Osteocyte (in vitro differentiated cells): ENCODE measurements around the gene GOLGA1. TPM values are rescaled to one million over a fixed set of nuclear protein-coding genes. Genes with fewer than 3 reads are reported as not detected.
A peak's percentile ranks its signal among the peaks of the same experiment; 100 is the strongest.

Experiments used
- DNase-seq: peaks from one replicate; pipeline ENCODE4 v3.0.0; 2021; ENCODE audit warnings: mixed read lengths; ENCODE audit not compliant: unreplicated experiment; ENCODE audit errors: extremely low spot score
- H3K27ac Mint-ChIP-seq: one replicate; pipeline ENCODE4 v1.8.0; 2021; ENCODE audit warnings: mild to moderate bottlenecking, mixed read lengths; ENCODE audit not compliant: unreplicated experiment
- H3K27me3 Mint-ChIP-seq: one replicate; pipeline ENCODE4 v1.8.0; 2021; ENCODE audit warnings: mixed read lengths; ENCODE audit not compliant: unreplicated experiment
- H3K36me3 Mint-ChIP-seq: one replicate; pipeline ENCODE4 v1.8.0; 2021; ENCODE audit warnings: mixed read lengths; ENCODE audit not compliant: unreplicated experiment
- H3K4me1 Mint-ChIP-seq: one replicate; pipeline ENCODE4 v1.8.0; 2021; ENCODE audit warnings: mixed read lengths; ENCODE audit not compliant: unreplicated experiment
- H3K4me3 Mint-ChIP-seq: one replicate; pipeline ENCODE4 v1.8.0; 2021; ENCODE audit warnings: mild to moderate bottlenecking, moderate library complexity, mixed read lengths; ENCODE audit not compliant: unreplicated experiment
- H3K9me3 Mint-ChIP-seq: one replicate; pipeline ENCODE4 v1.8.0; 2021; ENCODE audit warnings: mixed read lengths; ENCODE audit not compliant: unreplicated experiment
- total RNA-seq: library from RNA; stranded (reverse); gene quantifications from 2 replicates; pipeline ENCODE4 v1.2.1, GENCODE V29; 2021
- TF ChIP-seq, protein P1 (sequence below): fragments of 200-600 bp; sonication (generic); IDR thresholded peaks from 2 replicates; pipeline ENCODE4 v1.5.0; 2021; ENCODE audit warnings: antibody characterized with exemption, mild to moderate bottlenecking, moderate library complexity

Gene GOLGA1
- total RNA-seq, 1 donor from 2014 or later: 22.4 TPM

DNA sequence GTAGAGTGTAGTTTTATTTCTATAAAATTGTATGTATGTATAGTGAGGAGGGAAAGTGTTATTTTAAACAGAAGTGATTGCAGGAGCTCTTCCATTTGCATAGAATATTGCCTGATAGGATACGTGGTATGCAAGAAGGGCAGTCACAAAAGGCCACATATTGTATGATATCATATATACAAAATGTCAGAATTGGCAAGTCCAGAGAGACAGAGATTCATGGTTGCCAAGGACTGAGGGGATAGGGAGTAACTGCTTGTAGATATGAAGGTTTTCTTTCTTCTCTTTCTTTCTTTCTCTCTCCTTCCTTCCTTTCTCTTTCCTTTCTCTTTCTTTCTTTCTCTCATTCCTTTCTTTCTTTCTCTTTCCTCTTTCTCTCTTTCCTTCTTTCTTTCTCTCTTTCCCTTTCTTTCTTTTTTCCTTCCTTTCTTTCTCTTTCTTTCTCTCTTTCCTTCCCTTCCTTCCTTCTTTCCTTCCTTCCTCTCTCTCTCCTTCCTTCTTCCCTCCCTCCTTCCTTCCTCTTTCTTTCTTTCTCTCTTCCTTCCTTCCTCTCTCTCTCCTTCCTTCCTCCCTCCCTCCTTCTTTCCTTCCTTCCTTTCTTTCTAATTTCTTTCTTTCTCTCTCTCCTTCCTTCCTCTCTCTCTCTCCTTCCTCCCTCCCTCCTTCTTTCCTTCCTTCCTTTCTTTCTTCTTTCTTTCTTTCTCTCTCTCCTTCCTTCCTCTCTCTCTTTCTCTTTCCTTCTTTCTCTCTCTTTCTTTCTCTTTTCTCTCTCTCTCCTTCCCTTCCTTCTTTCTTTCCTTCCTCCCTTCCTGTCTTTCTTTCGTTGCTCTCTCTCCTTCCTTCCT lies 112.2 kb downstream of the GOLGA1 start:
- Mint-ChIP-seq H3K27ac (peak overlapping the region; percentile 54), H3K4me3 (no peak overlapping the region), H3K4me1 (peaks cover 17% of the 10 kb centered on the region), H3K9me3 (no peaks in the 10 kb centered on the region), H3K27me3 (no peaks in the 10 kb centered on the region), H3K36me3 (no peaks in the 10 kb centered on the region)
- TF ChIP-seq, protein P1, sequence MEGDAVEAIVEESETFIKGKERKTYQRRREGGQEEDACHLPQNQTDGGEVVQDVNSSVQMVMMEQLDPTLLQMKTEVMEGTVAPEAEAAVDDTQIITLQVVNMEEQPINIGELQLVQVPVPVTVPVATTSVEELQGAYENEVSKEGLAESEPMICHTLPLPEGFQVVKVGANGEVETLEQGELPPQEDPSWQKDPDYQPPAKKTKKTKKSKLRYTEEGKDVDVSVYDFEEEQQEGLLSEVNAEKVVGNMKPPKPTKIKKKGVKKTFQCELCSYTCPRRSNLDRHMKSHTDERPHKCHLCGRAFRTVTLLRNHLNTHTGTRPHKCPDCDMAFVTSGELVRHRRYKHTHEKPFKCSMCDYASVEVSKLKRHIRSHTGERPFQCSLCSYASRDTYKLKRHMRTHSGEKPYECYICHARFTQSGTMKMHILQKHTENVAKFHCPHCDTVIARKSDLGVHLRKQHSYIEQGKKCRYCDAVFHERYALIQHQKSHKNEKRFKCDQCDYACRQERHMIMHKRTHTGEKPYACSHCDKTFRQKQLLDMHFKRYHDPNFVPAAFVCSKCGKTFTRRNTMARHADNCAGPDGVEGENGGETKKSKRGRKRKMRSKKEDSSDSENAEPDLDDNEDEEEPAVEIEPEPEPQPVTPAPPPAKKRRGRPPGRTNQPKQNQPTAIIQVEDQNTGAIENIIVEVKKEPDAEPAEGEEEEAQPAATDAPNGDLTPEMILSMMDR: no peak
- no peak for DNase-seq

Other genes with a start within 250 kb of the GOLGA1 start
- gene NR6A1, start 169.8 kb downstream of the GOLGA1 start, total RNA-seq: 0.56 and 0.78 TPM in 2 replicates
- gene OLFML2A, start 163.9 kb downstream of the GOLGA1 start, total RNA-seq: 146 and 169 TPM in 2 replicates
- not detected in 2 replicates for gene WDR38, start 87.6 kb downstream of the GOLGA1 start, total RNA-seq
- gene RPL35, start 79.1 kb downstream of the GOLGA1 start, total RNA-seq: 885 and 912 TPM in 2 replicates
- gene ARPC5L, start 79.0 kb downstream of the GOLGA1 start, total RNA-seq: 22.5 and 22.8 TPM in 2 replicates
- gene SCAI, start 202.4 kb upstream of the GOLGA1 start, total RNA-seq: 7.8 and 8.6 TPM in 2 replicates
- 34.9 and 37.9 TPM in 2 replicates for gene PPP6C, start 248.7 kb upstream of the GOLGA1 start, total RNA-seq